GM23338 (cell line): Measurements from ENCODE around the gene GALNT13. TPM values are rescaled to one million over a fixed set of nuclear protein-coding genes. Genes with fewer than 3 reads are reported as not detected.

Experiments
- ATAC-seq: fragments of 200-7000 bp; cut with Tn5 transposase; 3 replicates; pipeline ENCODE4 v1.9.1; 2020
- DNase-seq: peaks from one replicate; pipeline ENCODE4 v3.0.0-alpha.2; 2015; ENCODE audit warnings: low spot score
- H2AFZ ChIP-seq: fragments of 200-600 bp; sonication (generic); 2 replicates; pipeline ENCODE4 v1.8.0; 2016; ENCODE audit warnings: antibody characterized with exemption, mild to moderate bottlenecking, moderate library complexity
- H3F3A ChIP-seq: fragments of 200-600 bp; sonication (generic); replicated peaks from 2 replicates; pipeline ENCODE4 v1.8.0; 2017; ENCODE audit warnings: antibody characterized with exemption, mixed run types, low read depth
- H3K27ac ChIP-seq: fragments of 200-600 bp; sonication (generic); 2 replicates; pipeline ENCODE4 v1.6.1; 2016; ENCODE audit warnings: low read depth
- H3K27me3 ChIP-seq: fragments of 200-600 bp; sonication (generic); 2 replicates; pipeline ENCODE4 v1.8.0; 2016; ENCODE audit warnings: mild to moderate bottlenecking, mixed run types, moderate library complexity; ENCODE audit not compliant: insufficient read depth
- H3K36me3 ChIP-seq: fragments of 200-600 bp; sonication (generic); 2 replicates; pipeline ENCODE4 v1.8.0; 2016; ENCODE audit warnings: mild to moderate bottlenecking; ENCODE audit not compliant: insufficient read depth
- H3K4me1 ChIP-seq: fragments of 200-600 bp; sonication (generic); 2 replicates; pipeline ENCODE4 v1.8.0; 2016; ENCODE audit warnings: mild to moderate bottlenecking, moderate library complexity; ENCODE audit not compliant: insufficient read depth
- H3K4me2 ChIP-seq: fragments of 200-600 bp; sonication (generic); 2 replicates; pipeline ENCODE4 v1.7.1; 2017; ENCODE audit warnings: mixed run types
- H3K4me3 ChIP-seq: fragments of 200-600 bp; sonication (generic); 2 replicates; pipeline ENCODE4 v1.6.1; 2016; ENCODE audit warnings: mixed run types
- H3K79me2 ChIP-seq: fragments of 200-600 bp; sonication (generic); replicated peaks from 2 replicates; pipeline ENCODE4 v1.8.0; 2017; ENCODE audit warnings: mild to moderate bottlenecking; ENCODE audit not compliant: insufficient read depth
- H3K9me2 ChIP-seq: fragments of 200-600 bp; sonication (generic); 2 replicates; pipeline ENCODE4 v1.8.0; 2017; ENCODE audit not compliant: insufficient read depth
- H4K20me1 ChIP-seq: fragments of 200-600 bp; sonication (generic); replicated peaks from 2 replicates; pipeline ENCODE4 v1.8.0; 2017; ENCODE audit warnings: mild to moderate bottlenecking; ENCODE audit not compliant: insufficient read depth
- H3K27ac Mint-ChIP-seq: 2 replicates; pipeline ENCODE4 v1.8.0; 2020; ENCODE audit warnings: inconsistent platforms, mild to moderate bottlenecking, moderate library complexity, mixed read lengths
- H3K27me3 Mint-ChIP-seq: 3 replicates; pipeline ENCODE4 v1.8.0; 2022; ENCODE audit warnings: low read depth, mild to moderate bottlenecking, moderate library complexity, mixed read lengths, inconsistent platforms; ENCODE audit not compliant: insufficient read depth, poor library complexity
- H3K36me3 Mint-ChIP-seq: 3 replicates; pipeline ENCODE4 v1.8.0; 2021; ENCODE audit warnings: low read depth, mild to moderate bottlenecking, inconsistent platforms, moderate library complexity, mixed read lengths
- H3K4me1 Mint-ChIP-seq: 3 replicates; pipeline ENCODE4 v1.8.0; 2020; ENCODE audit warnings: mild to moderate bottlenecking, inconsistent platforms, mixed read lengths
- H3K4me3 Mint-ChIP-seq: 3 replicates; pipeline ENCODE4 v1.8.0; 2021; ENCODE audit warnings: moderate library complexity, mild to moderate bottlenecking, inconsistent platforms, mixed read lengths
- H3K9me3 Mint-ChIP-seq: 3 replicates; pipeline ENCODE4 v1.8.0; 2020; ENCODE audit warnings: moderate library complexity, mild to moderate bottlenecking, inconsistent platforms, mixed read lengths
- ETS1 ChIP-seq: IDR thresholded peaks from 2 replicates; pipeline ENCODE4 v1.6.1; 2016; ENCODE audit warnings: antibody characterized with exemption
- EZH2phosphoT487 ChIP-seq: fragments of 200-600 bp; sonication (generic); IDR thresholded peaks from one replicate; pipeline ENCODE4 v1.8.1; 2018; ENCODE audit warnings: antibody characterized with exemption; ENCODE audit not compliant: unreplicated experiment
- JUNB ChIP-seq: IDR thresholded peaks from one replicate; pipeline ENCODE4 v1.6.1; 2016; ENCODE audit warnings: antibody characterized with exemption; ENCODE audit not compliant: unreplicated experiment
- NANOG ChIP-seq: IDR thresholded peaks from 2 replicates; pipeline ENCODE4 v1.6.1; 2016; ENCODE audit warnings: antibody characterized with exemption, borderline replicate concordance
- STAT1 ChIP-seq: IDR thresholded peaks from one replicate; pipeline ENCODE4 v1.6.1; 2016; ENCODE audit warnings: antibody characterized with exemption; ENCODE audit not compliant: unreplicated experiment
- ZNF114 ChIP-seq: fragments of 250-450 bp; sonication (Bioruptor Pico); IDR thresholded peaks from 2 replicates; pipeline ENCODE4 v1.5.0; 2020; ENCODE audit warnings: mild to moderate bottlenecking, moderate library complexity
- ZNF331 ChIP-seq: fragments of 250-450 bp; sonication (Bioruptor Pico); IDR thresholded peaks from 2 replicates; pipeline ENCODE4 v1.5.0; 2020; ENCODE audit warnings: low read depth, mild to moderate bottlenecking, moderate library complexity
- ZNF462 ChIP-seq: fragments of 250-450 bp; sonication (Bioruptor Pico); IDR thresholded peaks from 2 replicates; pipeline ENCODE4 v1.5.0; 2020; ENCODE audit warnings: mild to moderate bottlenecking, moderate library complexity
- polyA plus RNA-seq: library from polyadenylated mRNA; unstranded; fragments of >200 nt; fragmentation: Nextera tagmentation; extraction: Ambion mirVana; gene quantifications from 2 replicates; pipeline ENCODE4 v1.2.1, GENCODE V29; 2016
- total RNA-seq: library from RNA; depleted of rRNA; stranded (reverse); fragments of >200 nt; shearing (Covaris generic); gene quantifications from 2 replicates; pipeline ENCODE4 v1.2.3, GENCODE V29; 2014
- TF ChIP-seq, protein P1 (sequence below): IDR thresholded peaks from one replicate; pipeline ENCODE4 v1.6.1; 2018; ENCODE audit warnings: antibody characterized with exemption; ENCODE audit not compliant: unreplicated experiment

GALNT13 gene
- total and polyA plus RNA-seq, 2 experiments from 2014 or later, result 3.5 to 5.2 TPM

DNA sequence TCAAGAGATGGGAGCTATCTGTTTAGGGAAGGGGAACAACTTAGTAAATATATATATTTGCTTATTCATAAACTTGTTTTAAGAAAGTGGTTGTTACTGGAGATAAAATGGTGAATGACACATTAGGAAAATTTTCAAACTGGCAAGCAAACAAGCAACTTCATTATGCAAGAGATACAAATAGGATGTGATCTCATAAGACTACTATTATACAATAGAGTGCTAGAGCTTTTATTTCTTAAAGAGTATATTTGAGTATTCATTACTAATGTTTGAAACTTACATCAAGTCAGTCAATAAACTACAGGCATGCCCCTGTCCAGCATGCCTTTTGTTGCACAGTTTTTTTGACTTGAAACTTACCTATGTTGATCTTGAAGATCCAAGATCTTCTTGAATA, 471.6 kb downstream of the GALNT13 start:
- Histone ChIP-seq H3K4me3 (no peak overlapping the region), H3K9me2 (no peaks in the 10 kb centered on the region), H3K27me3 (no peaks in the 10 kb centered on the region), H3K36me3 (no peaks in the 10 kb centered on the region), H3K4me2 (no peak overlapping the region), H4K20me1 (no peaks in the 10 kb centered on the region), H3K4me1 (peaks cover 8% of the 10 kb centered on the region), H2AFZ (no peak overlapping the region), H3F3A (no peaks in the 10 kb centered on the region), H3K79me2 (no peaks in the 10 kb centered on the region), H3K27ac (no peak overlapping the region)
- Mint-ChIP-seq H3K36me3 (no peaks in the 10 kb centered on the region), H3K9me3 (no peaks in the 10 kb centered on the region), H3K27me3 (no peaks in the 10 kb centered on the region), H3K4me3 (no peak overlapping the region), H3K4me1 (peaks cover 19% of the 10 kb centered on the region), H3K27ac (no peak overlapping the region)
- ATAC-seq, result no peak
- no peak for TF ChIP-seq STAT1
- no peak for TF ChIP-seq ZNF114
- TF ChIP-seq JUNB, result no peak
- TF ChIP-seq, protein P1, sequence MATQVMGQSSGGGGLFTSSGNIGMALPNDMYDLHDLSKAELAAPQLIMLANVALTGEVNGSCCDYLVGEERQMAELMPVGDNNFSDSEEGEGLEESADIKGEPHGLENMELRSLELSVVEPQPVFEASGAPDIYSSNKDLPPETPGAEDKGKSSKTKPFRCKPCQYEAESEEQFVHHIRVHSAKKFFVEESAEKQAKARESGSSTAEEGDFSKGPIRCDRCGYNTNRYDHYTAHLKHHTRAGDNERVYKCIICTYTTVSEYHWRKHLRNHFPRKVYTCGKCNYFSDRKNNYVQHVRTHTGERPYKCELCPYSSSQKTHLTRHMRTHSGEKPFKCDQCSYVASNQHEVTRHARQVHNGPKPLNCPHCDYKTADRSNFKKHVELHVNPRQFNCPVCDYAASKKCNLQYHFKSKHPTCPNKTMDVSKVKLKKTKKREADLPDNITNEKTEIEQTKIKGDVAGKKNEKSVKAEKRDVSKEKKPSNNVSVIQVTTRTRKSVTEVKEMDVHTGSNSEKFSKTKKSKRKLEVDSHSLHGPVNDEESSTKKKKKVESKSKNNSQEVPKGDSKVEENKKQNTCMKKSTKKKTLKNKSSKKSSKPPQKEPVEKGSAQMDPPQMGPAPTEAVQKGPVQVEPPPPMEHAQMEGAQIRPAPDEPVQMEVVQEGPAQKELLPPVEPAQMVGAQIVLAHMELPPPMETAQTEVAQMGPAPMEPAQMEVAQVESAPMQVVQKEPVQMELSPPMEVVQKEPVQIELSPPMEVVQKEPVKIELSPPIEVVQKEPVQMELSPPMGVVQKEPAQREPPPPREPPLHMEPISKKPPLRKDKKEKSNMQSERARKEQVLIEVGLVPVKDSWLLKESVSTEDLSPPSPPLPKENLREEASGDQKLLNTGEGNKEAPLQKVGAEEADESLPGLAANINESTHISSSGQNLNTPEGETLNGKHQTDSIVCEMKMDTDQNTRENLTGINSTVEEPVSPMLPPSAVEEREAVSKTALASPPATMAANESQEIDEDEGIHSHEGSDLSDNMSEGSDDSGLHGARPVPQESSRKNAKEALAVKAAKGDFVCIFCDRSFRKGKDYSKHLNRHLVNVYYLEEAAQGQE, result no peak
- no peak for TF ChIP-seq ZNF462
- TF ChIP-seq ZNF331 (CRISPR knock-in tag), result no peak
- TF ChIP-seq EZH2phosphoT487, result no peak
- TF ChIP-seq ETS1, result no peak
- no peak for TF ChIP-seq NANOG
- no peak for DNase-seq
